ENCODE data around the gene PRRG3.

PRRG3 gene

GRCh38 chrX:151694661-151695582 is at the start of gene PRRG3:
Gene PRRG3, plus strand, starts transcription at chrX:151695458. Its CDS starts 3,357 bp downstream, at chrX:151698815.
- no peak within 1 kb of the TSS for H3K4me3 ChIP-seq (ENCODE audit: low read depth, low read length)
- no peak for DNase-seq (ENCODE audit: low read depth)
- TF ChIP-seq CTCF (IDR thresholded peaks at IDR 0.05; ENCODE audit: control insufficient read depth, extremely low read depth, insufficient read depth): no peak

GRCh38 chrX:151675121-151675746 is 20.0 kb upstream of the PRRG3 start:
- no peak overlapping the region for H3K4me3 ChIP-seq (ENCODE audit: low read depth, low read length)
- TF ChIP-seq CTCF (IDR thresholded peaks at IDR 0.05; ENCODE audit: control insufficient read depth, extremely low read depth, insufficient read depth): no peak
- DNase-seq (ENCODE audit: low read depth): no peak

GRCh38 chrX:151676196-151676595 is 19.1 kb upstream of the PRRG3 start:
- TF ChIP-seq CTCF (IDR thresholded peaks at IDR 0.05; ENCODE audit: control insufficient read depth, extremely low read depth, insufficient read depth): no peak
- DNase-seq (ENCODE audit: low read depth): no peak
- H3K4me3 ChIP-seq (ENCODE audit: low read depth, low read length): no peak overlapping the region

- no peak overlapping the region for H3K4me3 ChIP-seq (ENCODE audit: low read depth, low read length)
- no peak for TF ChIP-seq CTCF (IDR thresholded peaks at IDR 0.05; ENCODE audit: control insufficient read depth, extremely low read depth, insufficient read depth)
- no peak for DNase-seq (ENCODE audit: low read depth)
Observed at GRCh38 chrX:151679798-151680402, 15.4 kb upstream of the PRRG3 start.

- peak; percentile 67 for TF ChIP-seq CTCF (IDR thresholded peaks at IDR 0.05; ENCODE audit: control insufficient read depth, extremely low read depth, insufficient read depth)
- H3K4me3 ChIP-seq (ENCODE audit: low read depth, low read length): no peak overlapping the region
- peak; percentile 8 for DNase-seq (ENCODE audit: low read depth)
Observed at GRCh38 chrX:151680805-151681204, 14.5 kb upstream of the PRRG3 start.

- no peak for DNase-seq (ENCODE audit: low read depth)
- no peak overlapping the region for H3K4me3 ChIP-seq (ENCODE audit: low read depth, low read length)
- no peak for TF ChIP-seq CTCF (IDR thresholded peaks at IDR 0.05; ENCODE audit: control insufficient read depth, extremely low read depth, insufficient read depth)
Observed at GRCh38 chrX:151687635-151688034, 7.6 kb upstream of the PRRG3 start.

All from LNCaP clone FGC (cell line).